DOHH2 (cell line): ENCODE data around the gene LAT.
"Not testable (repeated sequence)": the region's sequence is repeated elsewhere in the genome, so short reads cannot be mapped to it uniquely, and the experiment has no call there.

ENCODE experiments used
- H3F3A ChIP-seq: fragments of 200-600 bp; sonication (generic), shearing (Covaris generic); 2 replicates; pipeline ENCODE4 v1.6.0; 2016; ENCODE audit warnings: antibody characterized with exemption, mild to moderate bottlenecking; ENCODE audit not compliant: control insufficient read depth, insufficient read depth
- H3K27ac ChIP-seq: fragments of 200-600 bp; sonication (generic); 2 replicates; pipeline ENCODE4 v1.5.1; 2014; ENCODE audit warnings: low read depth, mild to moderate bottlenecking, low read length, moderate library complexity
- H3K27me3 ChIP-seq: fragments of 200-600 bp; sonication (generic); 2 replicates; pipeline ENCODE4 v1.6.1; 2014; ENCODE audit warnings: mild to moderate bottlenecking, low read length, mixed read lengths; ENCODE audit not compliant: control insufficient read depth
- H3K36me3 ChIP-seq: fragments of 200-600 bp; sonication (generic); 2 replicates; pipeline ENCODE4 v1.6.1; 2014; ENCODE audit warnings: mild to moderate bottlenecking, low read length, moderate library complexity, mixed read lengths; ENCODE audit not compliant: control insufficient read depth
- H3K4me1 ChIP-seq: fragments of 200-600 bp; sonication (generic); 2 replicates; pipeline ENCODE4 v1.6.1; 2014; ENCODE audit warnings: mild to moderate bottlenecking, low read length, mixed read lengths; ENCODE audit not compliant: control insufficient read depth
- H3K4me2 ChIP-seq: fragments of 200-600 bp; sonication (generic); 2 replicates; pipeline ENCODE4 v1.6.0; 2014; ENCODE audit warnings: mild to moderate bottlenecking, low read length, moderate library complexity
- H3K4me3 ChIP-seq: fragments of 200-600 bp; sonication (generic); 2 replicates; pipeline ENCODE4 v1.5.1; 2014; ENCODE audit warnings: mild to moderate bottlenecking, low read length, mixed read lengths
- H3K79me2 ChIP-seq: fragments of 200-600 bp; sonication (generic); 2 replicates; pipeline ENCODE4 v1.6.1; 2014; ENCODE audit warnings: mild to moderate bottlenecking, low read length, mixed read lengths; ENCODE audit not compliant: control insufficient read depth
- H3K9me2 ChIP-seq: fragments of 200-600 bp; sonication (generic); replicated peaks from 2 replicates; pipeline ENCODE4 v1.6.1; 2014; ENCODE audit warnings: mild to moderate bottlenecking, low read length, mixed read lengths; ENCODE audit not compliant: control insufficient read depth
- H3K9me3 ChIP-seq: fragments of 200-600 bp; sonication (generic); 2 replicates; pipeline ENCODE4 v1.6.1; 2014; ENCODE audit warnings: antibody characterized with exemption, low read length, mixed read lengths; ENCODE audit not compliant: control insufficient read depth, insufficient read depth
- H4K20me1 ChIP-seq: fragments of 200-600 bp; sonication (generic); 2 replicates; pipeline ENCODE4 v1.6.0; 2014; ENCODE audit warnings: low read depth, mild to moderate bottlenecking, antibody characterized with exemption, low read length, moderate library complexity; ENCODE audit not compliant: control insufficient read depth, insufficient read depth
- EZH2phosphoT487 ChIP-seq: fragments of 200-600 bp; sonication (generic); IDR thresholded peaks from 2 replicates; pipeline ENCODE4 v1.6.1; 2017; ENCODE audit warnings: borderline replicate concordance, mild to moderate bottlenecking, antibody characterized with exemption, low read length, moderate library complexity, mixed read lengths
- TF ChIP-seq, protein P1 (sequence below): fragments of 200-600 bp; sonication (generic); IDR thresholded peaks from one replicate; pipeline ENCODE4 v1.5.1; 2014; ENCODE audit warnings: antibody characterized with exemption, mild to moderate bottlenecking, low read depth, low read length; ENCODE audit not compliant: poor library complexity, severe bottlenecking

LAT gene

GRCh38 chr16:28964072-28964471 lies 20.8 kb upstream of the LAT start:
- TF ChIP-seq EZH2phosphoT487: no peak
- H3K27me3 ChIP-seq: no peaks in the 10 kb centered on the region
- no peaks in the 10 kb centered on the region for H3K9me2 ChIP-seq
- no peak overlapping the region for H3K27ac ChIP-seq
- H3K36me3 ChIP-seq: peaks cover 51% of the 10 kb centered on the region
- H3K79me2 ChIP-seq: no peaks in the 10 kb centered on the region
- H3K4me1 ChIP-seq: no peaks in the 10 kb centered on the region
- no peaks in the 10 kb centered on the region for H3K9me3 ChIP-seq
- H3K4me3 ChIP-seq: no peak overlapping the region
- peaks cover 4% of the 10 kb centered on the region for H3F3A ChIP-seq
- no peak overlapping the region for H3K4me2 ChIP-seq
- no peaks in the 10 kb centered on the region for H4K20me1 ChIP-seq

GRCh38 chr16:28964496-28964895 lies 20.4 kb upstream of the LAT start:
- TF ChIP-seq, protein P1, sequence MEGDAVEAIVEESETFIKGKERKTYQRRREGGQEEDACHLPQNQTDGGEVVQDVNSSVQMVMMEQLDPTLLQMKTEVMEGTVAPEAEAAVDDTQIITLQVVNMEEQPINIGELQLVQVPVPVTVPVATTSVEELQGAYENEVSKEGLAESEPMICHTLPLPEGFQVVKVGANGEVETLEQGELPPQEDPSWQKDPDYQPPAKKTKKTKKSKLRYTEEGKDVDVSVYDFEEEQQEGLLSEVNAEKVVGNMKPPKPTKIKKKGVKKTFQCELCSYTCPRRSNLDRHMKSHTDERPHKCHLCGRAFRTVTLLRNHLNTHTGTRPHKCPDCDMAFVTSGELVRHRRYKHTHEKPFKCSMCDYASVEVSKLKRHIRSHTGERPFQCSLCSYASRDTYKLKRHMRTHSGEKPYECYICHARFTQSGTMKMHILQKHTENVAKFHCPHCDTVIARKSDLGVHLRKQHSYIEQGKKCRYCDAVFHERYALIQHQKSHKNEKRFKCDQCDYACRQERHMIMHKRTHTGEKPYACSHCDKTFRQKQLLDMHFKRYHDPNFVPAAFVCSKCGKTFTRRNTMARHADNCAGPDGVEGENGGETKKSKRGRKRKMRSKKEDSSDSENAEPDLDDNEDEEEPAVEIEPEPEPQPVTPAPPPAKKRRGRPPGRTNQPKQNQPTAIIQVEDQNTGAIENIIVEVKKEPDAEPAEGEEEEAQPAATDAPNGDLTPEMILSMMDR: no peak
- no peak for TF ChIP-seq EZH2phosphoT487
- Histone ChIP-seq H3K4me3 (no peak overlapping the region), H3K4me2 (no peak overlapping the region), H3F3A (peaks cover 4% of the 10 kb centered on the region), H3K79me2 (no peaks in the 10 kb centered on the region), H3K4me1 (no peaks in the 10 kb centered on the region), H4K20me1 (no peaks in the 10 kb centered on the region), H3K27ac (no peak overlapping the region), H3K9me3 (no peaks in the 10 kb centered on the region), H3K36me3 (peaks cover 46% of the 10 kb centered on the region), H3K27me3 (no peaks in the 10 kb centered on the region), H3K9me2 (no peaks in the 10 kb centered on the region)

- no peak overlapping the region for H3K4me3 ChIP-seq
- H3K79me2 ChIP-seq: no peaks in the 10 kb centered on the region
- no peaks in the 10 kb centered on the region for H4K20me1 ChIP-seq
- no peak overlapping the region for H3K4me2 ChIP-seq
- no peak for TF ChIP-seq EZH2phosphoT487
- TF ChIP-seq, protein P1: no peak
- no peaks in the 10 kb centered on the region for H3K9me2 ChIP-seq
- no peaks in the 10 kb centered on the region for H3K4me1 ChIP-seq
- peaks cover 7% of the 10 kb centered on the region for H3F3A ChIP-seq
- peaks cover 31% of the 10 kb centered on the region for H3K36me3 ChIP-seq
- no peaks in the 10 kb centered on the region for H3K9me3 ChIP-seq
- H3K27me3 ChIP-seq: no peaks in the 10 kb centered on the region
- no peak overlapping the region for H3K27ac ChIP-seq
Measured at GRCh38 chr16:28967156-28967555, 17.7 kb upstream of the LAT start.

DNA sequence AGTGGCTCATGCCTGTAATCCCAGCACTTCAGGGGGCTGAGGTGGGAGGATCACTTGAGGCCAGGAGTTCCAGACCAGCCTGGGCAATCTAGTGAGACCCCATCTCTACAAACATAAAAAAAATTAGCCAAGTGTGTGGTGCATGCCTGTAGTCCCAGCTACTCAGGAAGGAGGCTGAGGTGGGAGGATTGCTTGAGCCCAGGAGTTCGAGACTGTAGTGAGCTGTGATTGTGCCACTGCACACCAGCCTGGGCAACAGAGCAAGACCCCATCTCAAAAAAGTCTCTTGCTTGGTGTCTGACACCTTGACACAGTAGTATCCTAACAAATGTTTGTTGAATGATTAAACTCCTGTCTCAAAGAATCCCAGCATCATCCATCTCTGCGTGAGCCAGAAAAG lies 15.2 kb upstream of the LAT start:
- H3F3A ChIP-seq, H3K4me3 ChIP-seq, H3K9me3 ChIP-seq, H4K20me1 ChIP-seq, H3K79me2 ChIP-seq, H3K27ac ChIP-seq, H3K36me3 ChIP-seq, H3K4me1 ChIP-seq, H3K9me2 ChIP-seq, H3K27me3 ChIP-seq, H3K4me2 ChIP-seq: not testable (repeated sequence)
